ENCODE data around the gene SMURF1. TPM values are rescaled to one million over a fixed set of nuclear protein-coding genes. Genes with fewer than 3 reads are reported as not detected.
"Not testable (repeated sequence)": the region's sequence is repeated elsewhere in the genome, so short reads cannot be mapped to it uniquely, and the experiment has no call there.

The SMURF1 gene
- polyA plus RNA-seq, 3 donors from 2014 or later, result 0.93 to 2.0 (median 1.2) TPM

DNA sequence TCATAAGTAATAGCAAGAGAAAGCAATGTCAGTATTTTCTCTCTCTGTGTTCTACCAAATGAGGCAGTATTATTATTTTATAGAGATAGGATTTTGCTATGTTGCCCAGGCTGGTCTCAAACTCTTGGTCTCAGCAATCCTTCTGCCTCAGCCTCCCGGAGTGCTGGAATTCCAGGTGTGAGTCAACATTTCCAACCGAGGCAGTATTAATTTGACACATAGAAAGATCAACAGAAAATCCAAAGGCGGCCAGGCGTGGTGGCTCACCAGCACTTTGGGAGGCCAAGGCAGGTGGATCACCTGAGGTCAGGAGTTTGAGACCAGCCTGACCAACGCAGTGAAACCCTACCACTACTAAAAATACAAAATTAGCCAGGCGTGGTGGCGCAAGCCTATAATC, 71.8 kb downstream of the SMURF1 start:
- Mint-ChIP-seq H3K27ac (no peak overlapping the region), H3K9me3 (no peaks in the 10 kb centered on the region)

DNA sequence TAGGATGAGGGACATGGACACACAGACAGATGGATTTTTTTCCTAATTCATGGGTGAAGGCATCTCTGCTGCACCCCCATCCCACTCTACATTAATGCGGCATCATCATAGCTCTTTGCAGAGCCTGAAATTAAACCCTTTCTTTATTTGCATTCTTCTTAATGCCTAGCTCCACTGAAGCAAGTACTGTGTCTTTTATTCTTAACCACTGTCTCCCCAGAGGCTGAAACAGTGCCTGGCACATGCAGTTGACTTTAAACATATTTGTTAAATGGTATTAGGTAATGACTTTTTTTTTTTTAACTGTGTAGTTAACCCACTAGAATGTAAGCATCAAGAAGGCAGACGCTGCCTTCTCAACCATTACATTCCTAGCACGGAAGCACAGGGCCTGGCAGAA, 73.5 kb downstream of the SMURF1 start:
- H3K27ac Mint-ChIP-seq, result no peak overlapping the region
- H3K36me3 Mint-ChIP-seq, result no peaks in the 10 kb centered on the region
- H3K4me1 Mint-ChIP-seq, result peaks cover 21 to 42% of the 10 kb centered on the region in 2 donors
- H3K27me3 Mint-ChIP-seq (ENCODE audit: low read depth in 3 of 3), result peaks cover 0 to under 1% (median 0%) of the 10 kb centered on the region in 3 donors
- H3K4me3 Mint-ChIP-seq, result no peak overlapping the region
- no peak for DNase-seq
- no peaks in the 10 kb centered on the region for H3K9me3 Mint-ChIP-seq

More for the DNA sequence above, 71.8 kb downstream of the SMURF1 start:
- peaks cover 19 to 44% of the 10 kb centered on the region in 2 donors for H3K4me1 Mint-ChIP-seq
- H3K36me3 Mint-ChIP-seq, result no peaks in the 10 kb centered on the region
- H3K4me3 Mint-ChIP-seq, result no peak overlapping the region
- DNase-seq, result no peak
- no peaks in the 10 kb centered on the region for H3K27me3 Mint-ChIP-seq (ENCODE audit: low read depth in 3 of 3)

DNA sequence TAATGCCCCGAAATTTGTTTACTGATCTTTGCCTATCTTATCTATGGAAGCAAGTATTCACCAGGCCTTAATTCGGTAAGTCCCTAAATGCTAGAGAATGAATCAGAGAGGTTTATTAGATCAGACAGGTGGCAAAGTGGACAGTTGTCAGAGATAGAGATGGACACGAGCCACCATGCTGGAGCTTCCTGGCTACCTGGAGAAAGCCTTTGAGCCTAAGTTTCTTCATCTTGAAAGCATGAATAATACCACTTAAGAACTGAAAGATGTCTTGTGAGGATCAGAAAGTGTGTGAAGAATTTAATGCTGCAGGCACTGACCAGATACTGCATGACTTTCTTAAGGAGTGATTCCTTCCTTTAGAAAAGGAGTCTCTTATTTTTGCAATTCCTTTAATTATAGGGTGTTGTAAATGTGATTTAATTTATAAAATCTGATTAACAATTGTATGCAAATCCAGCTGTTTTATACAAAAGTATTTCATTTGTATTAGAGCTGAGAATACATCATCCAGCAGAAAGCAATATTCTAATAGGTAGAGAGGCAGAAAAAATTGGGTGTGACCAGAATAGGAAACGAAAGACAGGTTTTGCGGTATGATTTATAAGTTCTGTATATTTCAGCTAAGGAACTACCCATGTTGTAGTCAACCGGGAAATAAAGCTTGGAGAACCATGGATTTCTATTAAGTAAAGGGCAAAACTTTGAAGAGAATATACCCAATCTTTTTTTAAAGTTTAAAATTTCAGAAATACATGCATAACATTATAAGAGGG, 82.7 kb downstream of the SMURF1 start:
- peak overlapping the region in 2 of 6 donors; percentile 31 to 46 for H3K27ac Mint-ChIP-seq
- H3K27me3 Mint-ChIP-seq (ENCODE audit: low read depth in 3 of 3), result peaks cover 0 to 2% (median 0%) of the 10 kb centered on the region in 3 donors

DNA sequence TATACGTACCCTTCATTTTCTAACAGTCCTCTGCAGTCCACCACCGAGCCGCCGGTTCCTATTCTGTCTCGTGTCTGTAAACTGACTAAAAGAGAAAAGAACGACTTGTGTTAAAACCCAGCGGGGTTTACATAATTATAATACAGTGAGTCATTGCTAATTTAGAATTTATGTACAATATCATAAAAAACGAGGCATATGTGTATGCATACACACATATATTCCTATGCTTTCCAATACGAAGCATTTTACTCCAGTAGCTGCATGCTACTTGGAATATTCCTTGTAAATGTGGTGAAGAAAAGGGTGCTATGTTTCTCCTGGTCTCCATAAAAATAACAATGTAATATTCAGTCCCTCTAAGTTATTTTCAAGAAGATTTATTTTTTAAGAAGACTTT, 89.1 kb downstream of the SMURF1 start:
- no peak for DNase-seq
- Mint-ChIP-seq H3K9me3 (no peaks in the 10 kb centered on the region), H3K27ac (no peak overlapping the region), H3K4me3 (no peak overlapping the region), H3K36me3 (peaks cover 17 to 43% (median 24%) of the 10 kb centered on the region in 3 donors), H3K4me1 (no peaks in the 10 kb centered on the region), H3K27me3 (ENCODE audit: low read depth in 3 of 3) (peaks cover 0 to 2% (median 0%) of the 10 kb centered on the region in 3 donors)

More for the DNA sequence above, 82.7 kb downstream of the SMURF1 start:
- H3K4me1 Mint-ChIP-seq, result peaks cover 23 to 26% of the 10 kb centered on the region in 2 donors
- H3K9me3 Mint-ChIP-seq, result no peaks in the 10 kb centered on the region
- DNase-seq, result no peak
- H3K4me3 Mint-ChIP-seq, result no peak overlapping the region
- H3K36me3 Mint-ChIP-seq, result peaks cover 6 to 8% (median 7%) of the 10 kb centered on the region in 3 donors

DNA sequence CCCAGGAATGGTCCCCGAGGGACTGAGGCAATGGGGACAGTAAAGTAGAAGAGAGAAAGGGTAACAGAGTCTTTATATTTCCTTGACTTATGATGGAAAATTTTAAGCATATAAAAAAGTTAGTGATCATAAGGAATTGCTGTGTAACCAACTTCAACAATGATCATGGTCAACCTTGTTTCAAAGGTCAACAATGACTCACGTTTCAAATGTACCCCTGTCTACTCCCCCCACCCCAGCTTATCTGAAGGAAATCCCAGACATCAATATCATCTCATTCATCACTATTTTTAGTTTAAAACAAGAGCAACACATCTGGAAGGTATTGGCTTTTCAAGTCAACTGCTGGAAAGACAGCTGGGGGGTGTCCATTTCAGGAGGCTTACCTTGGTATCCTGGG, 92.9 kb downstream of the SMURF1 start:
- no peak overlapping the region for H3K27ac Mint-ChIP-seq
- no peaks in the 10 kb centered on the region for H3K9me3 Mint-ChIP-seq
- H3K36me3 Mint-ChIP-seq, result peaks cover 22 to 47% (median 27%) of the 10 kb centered on the region in 3 donors
- H3K4me1 Mint-ChIP-seq, result no peaks in the 10 kb centered on the region
- no peak for DNase-seq
- no peak overlapping the region for H3K4me3 Mint-ChIP-seq
- H3K27me3 Mint-ChIP-seq (ENCODE audit: low read depth in 3 of 3), result peaks cover 0 to 2% (median 0%) of the 10 kb centered on the region in 3 donors

DNA sequence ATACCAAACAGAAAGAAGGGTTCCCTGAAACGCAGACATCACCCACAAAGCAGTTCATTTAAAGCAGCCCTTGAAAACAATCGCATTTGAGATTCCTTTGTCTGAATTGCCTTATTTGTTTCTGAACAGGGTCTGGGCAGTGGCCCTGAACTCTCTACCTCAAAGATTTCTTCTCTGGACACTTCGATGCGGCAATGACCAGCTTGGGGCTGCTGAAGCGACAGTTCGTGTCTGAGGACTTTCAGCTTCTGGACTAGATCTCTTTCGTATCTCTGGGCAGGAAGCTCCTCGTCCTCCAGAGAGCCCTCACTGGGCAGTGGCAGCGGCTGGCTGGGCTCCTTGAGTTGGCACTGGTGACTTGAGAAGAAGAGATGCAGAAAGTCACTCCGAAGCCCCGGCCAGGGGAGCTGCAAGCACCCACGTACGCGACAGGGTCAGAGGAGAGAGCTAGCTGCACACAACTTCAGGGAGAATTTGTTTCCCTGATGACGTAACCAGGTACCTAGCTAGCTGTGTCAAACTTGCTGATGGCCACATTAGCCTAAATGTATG, 96.3 kb downstream of the SMURF1 start:
- Mint-ChIP-seq H3K36me3 (peaks cover 31 to 61% (median 31%) of the 10 kb centered on the region in 3 donors), H3K27me3 (ENCODE audit: low read depth in 3 of 3) (peaks cover 0 to 2% (median 1%) of the 10 kb centered on the region in 3 donors), H3K27ac (no peak overlapping the region), H3K9me3 (no peaks in the 10 kb centered on the region), H3K4me3 (no peak overlapping the region), H3K4me1 (no peaks in the 10 kb centered on the region)
- DNase-seq, result no peak

DNA sequence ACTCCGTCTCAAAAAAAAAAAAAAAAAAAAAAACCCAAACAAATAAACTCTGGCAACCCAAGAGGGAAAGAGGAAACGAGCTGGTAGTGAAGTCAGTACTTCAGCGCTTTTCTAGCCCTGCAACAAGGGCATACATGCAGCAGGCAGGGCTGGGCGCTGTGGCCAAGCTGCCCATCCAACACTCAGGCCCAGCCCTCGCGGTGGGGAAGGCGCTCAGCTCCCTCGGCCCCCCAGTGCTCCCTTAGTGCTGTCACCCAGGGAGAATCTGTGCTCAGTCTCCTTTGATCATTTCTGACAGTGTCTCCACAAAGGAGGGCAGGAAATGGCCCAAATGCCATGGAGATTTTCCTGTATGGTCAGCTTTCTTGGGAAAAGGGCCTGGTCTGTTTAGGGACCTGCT, 97.2 kb downstream of the SMURF1 start:
- Mint-ChIP-seq H3K4me1 (no peaks in the 10 kb centered on the region), H3K27me3 (ENCODE audit: low read depth in 3 of 3) (peaks cover 0 to 2% (median 1%) of the 10 kb centered on the region in 3 donors), H3K9me3 (no peaks in the 10 kb centered on the region), H3K4me3 (no peak overlapping the region), H3K36me3 (peaks cover 31 to 58% (median 31%) of the 10 kb centered on the region in 3 donors), H3K27ac (peak overlapping the region in 2 of 6 donors; percentile 15 to 17)
- DNase-seq, result no peak

DNA sequence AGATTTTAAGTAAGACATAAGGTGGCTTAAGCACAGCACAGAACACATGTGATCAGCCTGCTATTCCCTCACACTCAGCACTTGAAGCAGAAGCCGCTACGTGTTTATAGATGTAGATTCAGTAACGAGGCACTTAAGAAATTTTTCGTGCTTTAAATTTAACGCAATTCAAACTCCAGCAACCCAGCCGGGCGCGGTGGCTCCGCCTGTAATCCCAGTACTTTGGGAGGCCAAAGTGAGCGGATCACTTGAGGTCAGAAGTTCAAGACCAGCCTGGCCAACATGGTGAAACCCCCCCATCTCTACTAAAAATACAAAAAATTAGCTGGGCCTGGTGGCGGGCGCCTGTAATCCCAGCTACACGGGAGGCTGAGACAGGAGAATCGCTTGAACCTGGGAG, 97.6 kb downstream of the SMURF1 start:
- H3K27me3 Mint-ChIP-seq (ENCODE audit: low read depth in 3 of 3); H3K4me3 Mint-ChIP-seq; H3K4me1 Mint-ChIP-seq; H3K9me3 Mint-ChIP-seq; DNase-seq: not testable (repeated sequence)
- Mint-ChIP-seq H3K36me3 (peaks cover 26 to 55% (median 27%) of the 10 kb centered on the region in 3 donors), H3K27ac (peak overlapping the region in 1 of 6 donors; percentile 43)

DNA sequence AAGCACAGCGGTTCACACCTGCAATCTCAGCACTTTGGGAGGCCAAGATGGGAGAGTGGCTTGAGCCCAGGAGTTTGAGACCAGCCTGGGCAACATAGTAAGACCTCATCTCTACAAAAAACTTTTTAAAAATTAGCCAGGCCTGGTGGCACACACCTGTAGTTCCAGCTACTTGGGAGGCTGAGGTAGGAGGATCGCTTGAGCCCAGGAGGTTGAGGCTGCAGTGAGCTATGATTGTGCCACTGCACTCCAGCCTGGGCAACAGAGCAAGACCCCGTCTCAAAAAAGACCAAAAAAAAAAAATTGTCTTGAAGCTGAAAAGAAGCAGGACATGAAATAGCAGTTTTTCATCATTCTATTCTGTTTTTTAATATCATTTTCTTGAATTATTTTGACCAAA, 99.0 kb downstream of the SMURF1 start:
- Mint-ChIP-seq H3K27ac (peak overlapping the region in 2 of 6 donors; percentile 8 to 24), H3K36me3 (peaks cover 30 to 54% (median 31%) of the 10 kb centered on the region in 3 donors)
- H3K27me3 Mint-ChIP-seq (ENCODE audit: low read depth in 3 of 3); H3K4me1 Mint-ChIP-seq; DNase-seq; H3K9me3 Mint-ChIP-seq; H3K4me3 Mint-ChIP-seq: not testable (repeated sequence)

DNA sequence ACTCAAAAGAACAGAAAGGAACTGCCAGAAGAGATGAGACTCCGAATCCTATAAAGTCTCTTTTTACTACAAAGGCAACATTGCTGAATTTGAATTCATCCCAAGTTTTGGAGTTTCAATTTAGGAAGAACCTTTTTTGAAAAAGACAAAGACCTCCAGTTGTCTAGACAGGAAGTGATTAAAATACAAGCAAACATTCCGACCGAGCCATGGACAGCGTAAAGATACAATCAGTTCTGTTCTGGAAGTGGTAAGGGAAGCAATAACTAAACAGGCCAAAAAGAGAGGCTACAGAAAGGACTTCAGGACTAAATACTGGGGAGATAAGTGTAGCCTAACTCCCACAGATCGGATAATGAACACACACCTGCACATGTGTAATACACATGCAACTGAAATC, 101.0 kb downstream of the SMURF1 start:
- Mint-ChIP-seq H3K9me3 (no peaks in the 10 kb centered on the region), H3K4me3 (no peak overlapping the region), H3K27ac (peak overlapping the region in 1 of 6 donors; percentile 9)

DNA sequence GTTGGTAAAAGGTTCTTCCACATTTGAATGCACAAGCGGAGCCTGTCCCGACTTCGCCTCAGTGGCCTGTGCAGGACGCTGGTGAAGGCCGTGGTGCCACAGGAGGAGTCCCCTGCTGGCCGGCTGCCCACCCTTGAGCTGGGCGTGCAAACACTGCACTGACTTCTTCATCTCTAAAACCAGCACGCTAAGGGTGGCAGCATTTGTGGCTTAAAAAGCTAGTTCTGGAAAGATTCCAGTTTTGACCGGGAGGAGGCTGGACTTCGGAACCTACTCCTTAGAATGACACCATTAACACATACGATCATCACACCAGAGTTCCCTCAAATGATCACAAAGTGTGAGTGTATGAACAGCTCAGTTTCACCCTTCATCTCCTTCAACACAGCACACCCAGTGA, 102.4 kb downstream of the SMURF1 start:
- H3K36me3 Mint-ChIP-seq, result peaks cover 34 to 61% (median 43%) of the 10 kb centered on the region in 3 donors
- peak overlapping the region in 1 of 6 donors; percentile 29 for H3K27ac Mint-ChIP-seq
- H3K4me3 Mint-ChIP-seq, result no peak overlapping the region
- H3K27me3 Mint-ChIP-seq (ENCODE audit: low read depth in 3 of 3), result peaks cover 0 to 8% (median 2%) of the 10 kb centered on the region in 3 donors
- no peaks in the 10 kb centered on the region for H3K9me3 Mint-ChIP-seq
- DNase-seq, result no peak
- no peaks in the 10 kb centered on the region for H3K4me1 Mint-ChIP-seq

More for the DNA sequence above, 101.0 kb downstream of the SMURF1 start:
- H3K36me3 Mint-ChIP-seq, result peaks cover 34 to 50% (median 34%) of the 10 kb centered on the region in 3 donors
- peaks cover 0 to 8% (median 2%) of the 10 kb centered on the region in 3 donors for H3K27me3 Mint-ChIP-seq (ENCODE audit: low read depth in 3 of 3)
- no peak for DNase-seq
- no peaks in the 10 kb centered on the region for H3K4me1 Mint-ChIP-seq

DNA sequence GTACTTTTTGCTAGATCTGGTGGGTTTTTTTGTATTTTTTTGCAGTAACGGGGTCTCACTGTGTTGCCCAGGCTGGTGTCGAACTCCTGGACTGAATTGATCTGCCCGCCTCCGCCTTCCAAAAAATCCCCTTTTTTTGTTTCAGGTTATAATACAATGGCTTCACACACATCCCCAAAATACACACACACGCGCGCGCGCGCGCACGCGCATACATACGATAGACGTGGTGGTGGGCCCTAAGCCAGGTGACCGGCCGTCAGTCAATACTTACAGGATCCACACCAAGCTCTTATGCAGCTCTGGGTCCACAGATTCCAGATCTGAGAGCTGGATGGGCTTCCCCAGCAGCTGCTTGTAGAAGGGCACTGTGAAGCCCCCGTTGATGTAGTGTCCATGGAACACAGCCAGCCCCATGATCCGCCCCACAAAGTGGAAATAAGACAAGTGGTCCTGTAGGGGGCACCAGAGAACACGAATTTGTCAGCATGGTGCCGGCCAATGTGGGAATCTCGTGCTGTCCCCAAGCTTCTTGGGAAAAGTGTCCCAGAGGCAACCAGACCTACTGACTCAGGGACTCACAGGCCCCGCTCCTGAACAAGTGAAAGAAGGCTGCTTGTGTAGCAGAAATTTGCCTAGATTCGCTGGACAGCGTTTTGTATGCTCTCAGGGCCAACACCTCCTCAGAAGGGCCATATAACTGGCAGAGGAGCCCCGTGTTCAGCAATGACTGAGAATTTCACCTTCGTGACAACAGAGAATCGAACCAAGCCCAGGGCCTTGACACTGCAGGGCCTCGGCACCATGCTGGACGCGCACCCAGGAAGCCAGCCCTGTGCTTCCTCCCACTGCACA, 103.6 kb downstream of the SMURF1 start:
- DNase-seq, result peak; percentile 53 to 61 (median 57)
- H3K36me3 Mint-ChIP-seq, result peaks cover 28 to 63% (median 42%) of the 10 kb centered on the region in 3 donors
- no peaks in the 10 kb centered on the region for H3K9me3 Mint-ChIP-seq
- H3K4me3 Mint-ChIP-seq, result no peak overlapping the region
- peaks cover 0 to 8% (median 2%) of the 10 kb centered on the region in 3 donors for H3K27me3 Mint-ChIP-seq (ENCODE audit: low read depth in 3 of 3)
- H3K27ac Mint-ChIP-seq, result peak overlapping the region in 4 of 6 donors; percentile 46 to 57 (median 52)
- no peaks in the 10 kb centered on the region for H3K4me1 Mint-ChIP-seq

DNA sequence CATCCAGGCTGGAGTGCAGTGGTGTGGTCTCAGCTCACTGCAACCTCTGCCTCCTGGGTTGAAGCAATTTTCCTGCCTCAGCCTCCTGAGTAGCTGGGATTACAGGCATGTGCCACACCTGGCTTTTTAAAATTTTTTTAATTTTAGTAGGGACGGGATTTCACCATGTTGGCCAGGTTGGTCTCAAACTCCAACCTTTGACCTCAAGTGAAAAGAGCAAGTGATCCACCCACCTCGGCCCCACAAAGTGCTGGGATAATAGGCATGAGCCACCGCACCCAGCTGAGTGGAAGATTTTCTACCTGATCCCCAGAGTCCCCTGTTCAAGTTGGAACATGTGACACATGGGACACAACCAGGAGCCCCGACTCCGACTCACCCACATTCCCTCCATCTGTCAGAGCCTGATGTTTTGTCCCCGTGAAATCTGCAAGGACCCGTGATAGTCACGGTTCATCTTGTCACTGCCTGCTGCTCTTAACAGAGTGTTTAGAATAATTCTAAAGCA, 104.5 kb downstream of the SMURF1 start:
- Mint-ChIP-seq H3K27ac (peak overlapping the region in 1 of 6 donors; percentile 46), H3K4me3 (no peak overlapping the region)
- no peak for DNase-seq

More for the DNA sequence above, 104.5 kb downstream of the SMURF1 start:
- Mint-ChIP-seq H3K36me3 (peaks cover 28 to 66% (median 41%) of the 10 kb centered on the region in 3 donors), H3K27me3 (ENCODE audit: low read depth in 3 of 3) (peaks cover 0 to 8% (median 2%) of the 10 kb centered on the region in 3 donors), H3K9me3 (no peaks in the 10 kb centered on the region), H3K4me1 (no peaks in the 10 kb centered on the region)
